HG03342 (cell line): Measurements from ENCODE around the gene CHCHD4.
"Not testable (repeated sequence)": the region's sequence is repeated elsewhere in the genome, so short reads cannot be mapped to it uniquely, and the experiment has no call there.

Experiments used
- ATAC-seq: cut with Tn5 transposase; IDR thresholded peaks from one replicate; pipeline ENCODE4 v1.9.1; 2021; ENCODE audit warnings: mild to moderate bottlenecking, moderate library complexity; ENCODE audit not compliant: unreplicated experiment

Gene CHCHD4

GRCh38 chr3:14123308-14124222 lies 1.1 kb downstream of the CHCHD4 start:
- ATAC-seq, result no peak

- no peak for ATAC-seq
Observed at GRCh38 chr3:14122301-14122700, 2.4 kb downstream of the CHCHD4 start.

- no peak for ATAC-seq
Observed at GRCh38 chr3:14121859-14122258, 2.8 kb downstream of the CHCHD4 start.

GRCh38 chr3:14120921-14121448 lies 3.7 kb downstream of the CHCHD4 start:
- not testable (repeated sequence) for ATAC-seq

- no peak for ATAC-seq
Observed at GRCh38 chr3:14120111-14120920, 4.4 kb downstream of the CHCHD4 start.

GRCh38 chr3:14119651-14120050 lies 5.0 kb downstream of the CHCHD4 start:
- no peak for ATAC-seq

- no peak for ATAC-seq
Observed at GRCh38 chr3:14118400-14119381, 6.0 kb downstream of the CHCHD4 start.

GRCh38 chr3:14117468-14118399 lies 6.9 kb downstream of the CHCHD4 start:
- no peak for ATAC-seq

GRCh38 chr3:14113965-14114635 lies 10.6 kb downstream of the CHCHD4 start:
- ATAC-seq, result no peak

- no peak for ATAC-seq
Observed at GRCh38 chr3:14110699-14111098, 14.0 kb downstream of the CHCHD4 start.

- ATAC-seq, result not testable (repeated sequence)
Observed at GRCh38 chr3:14109821-14110220, 14.8 kb downstream of the CHCHD4 start.

- ATAC-seq, result no peak
Observed at GRCh38 chr3:14097616-14098391, 26.9 kb downstream of the CHCHD4 start.

GRCh38 chr3:14096742-14097141 lies 27.9 kb downstream of the CHCHD4 start:
- ATAC-seq, result no peak

GRCh38 chr3:14093831-14094230 lies 30.8 kb downstream of the CHCHD4 start:
- ATAC-seq, result no peak

GRCh38 chr3:14092464-14092863 lies 32.2 kb downstream of the CHCHD4 start:
- ATAC-seq, result no peak

- not testable (repeated sequence) for ATAC-seq
Observed at GRCh38 chr3:14091959-14092358, 32.7 kb downstream of the CHCHD4 start.

- ATAC-seq, result not testable (repeated sequence)
Observed at GRCh38 chr3:14087461-14087860, 37.2 kb downstream of the CHCHD4 start.

GRCh38 chr3:14082108-14082657 lies 42.5 kb downstream of the CHCHD4 start:
- ATAC-seq, result no peak
